H1 (cell line): ENCODE measurements around the gene SLC24A3.

Experiments used
- CBX5 ChIP-seq: fragments of 300-800, 300-1000 bp; sonication (generic); IDR thresholded peaks from 2 replicates; pipeline ENCODE4 v1.7.1; 2016; ENCODE audit warnings: antibody characterized with exemption, low read length, low read depth
- CEBPB ChIP-seq: IDR thresholded peaks from 2 replicates; pipeline ENCODE4 v1.6.1; 2012; ENCODE audit warnings: low read depth, low read length
- CHD1 ChIP-seq: IDR thresholded peaks from 2 replicates; pipeline ENCODE4 v1.6.1; 2012; ENCODE audit warnings: low read depth, low read length, improper control_type of control experiment
- CREB1 ChIP-seq: IDR thresholded peaks from 2 replicates; pipeline ENCODE4 v1.6.1; 2012; ENCODE audit warnings: inconsistent platforms
- EZH2 ChIP-seq: fragments of 200-600 bp; sonication (generic); IDR thresholded peaks from 2 replicates; pipeline ENCODE4 v1.7.1; 2012; ENCODE audit warnings: low read depth, mild to moderate bottlenecking, moderate library complexity, low read length, inconsistent platforms; ENCODE audit not compliant: severe bottlenecking
- JUND ChIP-seq: IDR thresholded peaks from 2 replicates; pipeline ENCODE4 v1.6.1; 2011; ENCODE audit warnings: mild to moderate bottlenecking, improper control_type of control experiment, low read length
- NRF1 ChIP-seq: IDR thresholded peaks from 2 replicates; pipeline ENCODE4 v1.6.1; 2011; ENCODE audit warnings: mild to moderate bottlenecking, low read depth, low read length, improper control_type of control experiment
- POLR2A ChIP-seq, 2 experiments: IDR thresholded peaks; 1 replicate in 1 of 2; 2 replicates in 1 of 2; pipeline ENCODE4 v1.6.1; 2011; ENCODE audit warnings: low read depth in 2 of 2, low read length in 2 of 2, mild to moderate bottlenecking in 2 of 2; ENCODE audit errors: control extremely low read depth in 1 of 2
- POLR2AphosphoS5 ChIP-seq: IDR thresholded peaks from 2 replicates; pipeline ENCODE4 v1.6.1; 2011; ENCODE audit warnings: low read depth, low read length
- RBBP5 ChIP-seq: IDR thresholded peaks from 2 replicates; pipeline ENCODE4 v1.7.1; 2012; ENCODE audit warnings: low read depth, mild to moderate bottlenecking, inconsistent platforms, low read length, moderate library complexity, borderline replicate concordance
- TAF1 ChIP-seq: IDR thresholded peaks from 2 replicates; pipeline ENCODE4 v1.6.1; 2011; ENCODE audit warnings: mild to moderate bottlenecking, low read depth, low read length
- TCF12 ChIP-seq: IDR thresholded peaks from 2 replicates; pipeline ENCODE4 v1.6.1; 2011; ENCODE audit warnings: low read depth, mild to moderate bottlenecking, low read length
- TF ChIP-seq, protein P1 (sequence below), 3 experiments: IDR thresholded peaks; 1 replicate in 2 of 3; 2 replicates in 1 of 3; pipeline versions ENCODE4 v1.5.1 to v1.6.1; 2011; ENCODE audit warnings: low read length in 3 of 3, mild to moderate bottlenecking in 3 of 3, inconsistent platforms in 2 of 3, low read depth in 1 of 3, moderate library complexity in 1 of 3; ENCODE audit not compliant: insufficient read depth in 1 of 3; ENCODE audit errors: control extremely low read depth in 1 of 3
- TF ChIP-seq, protein P2 (sequence below): IDR thresholded peaks from 2 replicates; pipeline ENCODE4 v1.6.1; 2011; ENCODE audit warnings: low read length, improper control_type of control experiment

GRCh38 chr20:19768325-19768842 lies 555.9 kb downstream of the SLC24A3 start:
- TF ChIP-seq CHD1 (no peak), POLR2A (IDR thresholded peaks at IDR 0.05; ENCODE audit: control extremely low read depth in 1 of 2, low read depth in 2 of 2, low read length in 2 of 2) (no peak), TCF12 (no peak), CBX5 (no peak), EZH2 (no peak), TAF1 (no peak), POLR2AphosphoS5 (no peak), NRF1 (no peak), RBBP5 (no peak), JUND (no peak), CEBPB (no peak), CREB1 (no peak)
- TF ChIP-seq, protein P1, sequence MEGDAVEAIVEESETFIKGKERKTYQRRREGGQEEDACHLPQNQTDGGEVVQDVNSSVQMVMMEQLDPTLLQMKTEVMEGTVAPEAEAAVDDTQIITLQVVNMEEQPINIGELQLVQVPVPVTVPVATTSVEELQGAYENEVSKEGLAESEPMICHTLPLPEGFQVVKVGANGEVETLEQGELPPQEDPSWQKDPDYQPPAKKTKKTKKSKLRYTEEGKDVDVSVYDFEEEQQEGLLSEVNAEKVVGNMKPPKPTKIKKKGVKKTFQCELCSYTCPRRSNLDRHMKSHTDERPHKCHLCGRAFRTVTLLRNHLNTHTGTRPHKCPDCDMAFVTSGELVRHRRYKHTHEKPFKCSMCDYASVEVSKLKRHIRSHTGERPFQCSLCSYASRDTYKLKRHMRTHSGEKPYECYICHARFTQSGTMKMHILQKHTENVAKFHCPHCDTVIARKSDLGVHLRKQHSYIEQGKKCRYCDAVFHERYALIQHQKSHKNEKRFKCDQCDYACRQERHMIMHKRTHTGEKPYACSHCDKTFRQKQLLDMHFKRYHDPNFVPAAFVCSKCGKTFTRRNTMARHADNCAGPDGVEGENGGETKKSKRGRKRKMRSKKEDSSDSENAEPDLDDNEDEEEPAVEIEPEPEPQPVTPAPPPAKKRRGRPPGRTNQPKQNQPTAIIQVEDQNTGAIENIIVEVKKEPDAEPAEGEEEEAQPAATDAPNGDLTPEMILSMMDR (IDR thresholded peaks at IDR 0.05; ENCODE audit: control extremely low read depth in 1 of 3, insufficient read depth in 1 of 3, low read depth in 1 of 3, low read length in 3 of 3), result no peak
- TF ChIP-seq, protein P2, sequence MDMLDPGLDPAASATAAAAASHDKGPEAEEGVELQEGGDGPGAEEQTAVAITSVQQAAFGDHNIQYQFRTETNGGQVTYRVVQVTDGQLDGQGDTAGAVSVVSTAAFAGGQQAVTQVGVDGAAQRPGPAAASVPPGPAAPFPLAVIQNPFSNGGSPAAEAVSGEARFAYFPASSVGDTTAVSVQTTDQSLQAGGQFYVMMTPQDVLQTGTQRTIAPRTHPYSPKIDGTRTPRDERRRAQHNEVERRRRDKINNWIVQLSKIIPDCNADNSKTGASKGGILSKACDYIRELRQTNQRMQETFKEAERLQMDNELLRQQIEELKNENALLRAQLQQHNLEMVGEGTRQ, result no peak
